C4-2B (cell line): ENCODE results near the gene IKZF4.

Experiments used
- H3K27ac ChIP-seq: fragments of 450-650 bp; 2 replicates; pipeline ENCODE4 v1.5.1; 2017
- ZFX ChIP-seq: fragments of 450-650 bp; IDR thresholded peaks from 2 replicates; pipeline ENCODE4 v1.6.1; 2017
- TF ChIP-seq, protein P1 (sequence below): fragments of 450-650 bp; conservative IDR thresholded peaks from 2 replicates; pipeline ENCODE4 v1.5.1; 2017; ENCODE audit warnings: mild to moderate bottlenecking

IKZF4 gene

DNA sequence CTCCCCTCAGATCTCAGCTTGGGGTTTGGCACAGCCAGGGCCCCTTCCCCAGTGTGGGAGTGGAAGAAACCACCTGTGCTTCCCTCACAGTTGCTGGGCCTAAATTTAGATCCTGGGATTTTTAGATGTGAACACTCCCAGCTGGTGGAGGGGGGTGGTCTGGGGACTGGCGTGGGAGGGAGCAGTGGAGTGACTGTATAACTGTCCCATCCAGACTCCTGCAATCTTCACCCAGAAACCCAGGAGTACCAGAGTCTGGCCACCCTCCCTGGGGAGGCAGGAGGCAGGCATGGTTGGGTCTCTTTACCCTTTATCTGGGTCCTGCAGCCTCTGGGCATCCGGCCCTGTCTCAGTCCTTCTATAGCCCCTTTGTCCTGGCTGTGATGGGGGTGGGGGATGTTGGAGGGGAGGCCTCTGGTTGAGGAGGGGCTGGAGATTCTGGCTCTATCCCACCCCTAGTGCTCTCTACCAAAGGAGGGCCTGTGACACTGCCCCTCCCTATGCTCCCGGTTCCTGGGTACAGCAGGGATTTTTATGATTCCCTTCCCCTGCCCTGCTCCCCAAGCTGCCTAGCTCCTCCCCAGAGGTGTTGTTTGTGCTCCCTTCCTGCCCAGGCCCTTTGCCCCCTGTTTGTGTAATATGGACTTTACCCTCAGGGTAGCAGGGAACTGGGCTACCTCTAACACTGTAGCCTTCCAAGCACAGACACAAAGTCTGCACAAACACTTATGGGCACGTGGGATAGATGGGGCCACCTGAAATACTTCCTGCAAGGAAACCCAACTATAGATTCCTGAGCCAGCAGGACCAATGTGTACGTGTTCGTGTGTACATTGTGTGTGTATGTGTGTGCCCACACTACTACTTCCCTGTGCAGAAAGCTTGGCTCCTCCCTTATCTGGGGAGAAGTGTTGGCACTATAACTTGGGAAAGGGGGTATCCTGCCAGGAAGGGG is 60.8 kb downstream of the IKZF4 start:
- H3K27ac ChIP-seq: peak overlapping the region; percentile 97
- TF ChIP-seq, protein P1, sequence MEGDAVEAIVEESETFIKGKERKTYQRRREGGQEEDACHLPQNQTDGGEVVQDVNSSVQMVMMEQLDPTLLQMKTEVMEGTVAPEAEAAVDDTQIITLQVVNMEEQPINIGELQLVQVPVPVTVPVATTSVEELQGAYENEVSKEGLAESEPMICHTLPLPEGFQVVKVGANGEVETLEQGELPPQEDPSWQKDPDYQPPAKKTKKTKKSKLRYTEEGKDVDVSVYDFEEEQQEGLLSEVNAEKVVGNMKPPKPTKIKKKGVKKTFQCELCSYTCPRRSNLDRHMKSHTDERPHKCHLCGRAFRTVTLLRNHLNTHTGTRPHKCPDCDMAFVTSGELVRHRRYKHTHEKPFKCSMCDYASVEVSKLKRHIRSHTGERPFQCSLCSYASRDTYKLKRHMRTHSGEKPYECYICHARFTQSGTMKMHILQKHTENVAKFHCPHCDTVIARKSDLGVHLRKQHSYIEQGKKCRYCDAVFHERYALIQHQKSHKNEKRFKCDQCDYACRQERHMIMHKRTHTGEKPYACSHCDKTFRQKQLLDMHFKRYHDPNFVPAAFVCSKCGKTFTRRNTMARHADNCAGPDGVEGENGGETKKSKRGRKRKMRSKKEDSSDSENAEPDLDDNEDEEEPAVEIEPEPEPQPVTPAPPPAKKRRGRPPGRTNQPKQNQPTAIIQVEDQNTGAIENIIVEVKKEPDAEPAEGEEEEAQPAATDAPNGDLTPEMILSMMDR: no peak

DNA sequence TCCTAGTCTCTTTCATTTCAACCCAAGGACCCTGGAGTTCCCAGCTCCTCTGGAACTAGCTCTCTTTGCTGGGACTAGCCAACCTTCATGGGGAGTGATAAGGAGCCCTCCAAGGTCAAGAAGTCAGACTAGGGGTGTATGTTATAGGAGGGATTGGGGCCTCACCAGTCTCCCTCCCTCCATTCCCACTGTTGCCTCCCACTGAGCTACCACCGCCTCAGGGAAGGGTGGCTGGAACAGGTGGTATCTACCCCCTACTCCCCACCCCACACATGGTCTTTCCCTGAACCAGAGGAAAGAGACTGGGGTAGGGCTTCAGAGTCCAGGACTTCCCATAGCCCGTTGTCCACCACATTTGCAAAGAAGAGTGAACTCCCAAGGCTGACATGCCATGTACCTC is 61.5 kb downstream of the IKZF4 start:
- TF ChIP-seq ZFX: no peak
- TF ChIP-seq, protein P1: no peak
- H3K27ac ChIP-seq: peak overlapping the region; percentile 97

DNA sequence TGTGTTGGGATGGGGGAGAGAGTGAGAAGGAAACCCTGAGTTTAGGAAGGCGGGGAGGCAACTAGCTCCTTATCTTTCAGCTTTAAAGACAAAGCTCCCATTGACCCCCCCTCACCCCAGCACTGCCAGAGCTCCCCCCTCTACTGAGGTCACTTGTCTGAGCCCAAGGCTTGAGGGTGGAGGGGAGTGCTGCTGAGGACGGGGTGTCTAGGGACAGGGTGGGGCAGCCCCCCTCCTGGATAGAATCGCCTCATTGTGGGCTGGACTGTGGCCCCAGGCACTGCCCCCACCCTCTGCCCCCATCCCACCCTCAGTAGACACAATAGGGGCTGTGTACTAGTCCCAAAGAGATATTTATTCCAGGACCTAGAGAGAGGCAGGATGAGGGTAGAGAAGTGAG is 62.1 kb downstream of the IKZF4 start:
- H3K27ac ChIP-seq: no peak overlapping the region
- no peak for TF ChIP-seq ZFX
- TF ChIP-seq, protein P1: no peak

DNA sequence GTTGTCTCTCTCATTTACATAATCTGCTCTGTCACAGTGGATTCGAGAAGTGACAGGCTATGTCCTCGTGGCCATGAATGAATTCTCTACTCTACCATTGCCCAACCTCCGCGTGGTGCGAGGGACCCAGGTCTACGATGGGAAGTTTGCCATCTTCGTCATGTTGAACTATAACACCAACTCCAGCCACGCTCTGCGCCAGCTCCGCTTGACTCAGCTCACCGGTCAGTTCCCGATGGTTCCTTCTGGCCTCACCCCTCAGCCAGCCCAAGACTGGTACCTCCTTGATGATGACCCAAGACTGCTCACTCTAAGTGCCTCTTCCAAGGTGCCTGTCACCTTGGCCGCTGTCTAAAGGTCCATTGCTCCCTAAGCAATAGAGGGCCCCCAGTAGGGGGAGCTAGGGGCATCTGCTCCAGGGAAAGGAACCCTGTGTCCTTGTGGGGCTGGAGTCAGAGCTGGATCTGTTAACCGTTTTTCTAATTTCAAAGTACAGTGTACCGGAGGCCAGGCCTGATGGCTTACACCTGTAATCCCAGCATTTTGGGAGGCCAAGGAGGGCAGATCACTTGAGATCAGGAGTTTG is 64.2 kb downstream of the IKZF4 start:
- TF ChIP-seq, protein P1: peak; percentile 47
- TF ChIP-seq ZFX: no peak
- peak overlapping the region; percentile 87 for H3K27ac ChIP-seq

DNA sequence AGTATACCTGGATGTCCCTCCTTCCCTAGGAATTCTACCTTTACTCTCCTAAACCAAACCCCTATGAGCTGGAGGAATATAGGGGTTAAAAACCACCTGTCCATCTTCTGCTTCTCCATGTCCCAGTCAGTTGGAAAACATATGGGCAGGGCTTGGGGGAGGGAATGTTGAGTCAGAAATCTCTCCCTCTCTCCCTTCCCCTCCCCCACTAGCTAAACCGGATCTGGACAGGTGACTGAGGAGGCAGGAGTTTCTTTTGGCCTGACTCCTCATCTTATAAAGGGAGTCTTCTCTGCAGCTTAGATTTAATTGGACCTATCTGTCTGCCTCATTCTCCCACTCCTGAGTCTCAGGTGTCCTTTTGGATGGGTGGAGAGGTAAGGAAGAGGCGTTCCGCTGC is 65.3 kb downstream of the IKZF4 start:
- TF ChIP-seq, protein P1: no peak
- no peak for TF ChIP-seq ZFX
- peak overlapping the region; percentile 87 for H3K27ac ChIP-seq

DNA sequence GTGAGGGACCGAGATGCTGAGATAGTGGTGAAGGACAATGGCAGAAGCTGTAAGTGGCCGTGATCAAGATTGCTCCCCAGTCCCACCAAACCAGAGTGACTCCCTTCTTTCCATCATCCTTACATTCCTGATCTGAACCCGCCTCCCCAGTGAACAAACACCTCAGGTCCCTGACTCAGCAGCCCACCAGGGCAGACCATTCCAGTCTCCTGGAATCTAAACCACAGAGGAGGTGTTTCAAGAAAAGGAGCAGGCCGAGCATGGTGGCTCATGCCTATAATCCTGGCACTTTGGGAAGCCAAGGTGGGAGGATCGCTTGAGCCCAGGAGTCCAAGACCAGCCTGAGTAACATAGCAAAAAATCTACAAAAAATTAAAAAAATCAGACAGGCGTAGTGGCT is 65.8 kb downstream of the IKZF4 start:
- peak overlapping the region; percentile 87 for H3K27ac ChIP-seq
- TF ChIP-seq, protein P1: no peak
- TF ChIP-seq ZFX: no peak

DNA sequence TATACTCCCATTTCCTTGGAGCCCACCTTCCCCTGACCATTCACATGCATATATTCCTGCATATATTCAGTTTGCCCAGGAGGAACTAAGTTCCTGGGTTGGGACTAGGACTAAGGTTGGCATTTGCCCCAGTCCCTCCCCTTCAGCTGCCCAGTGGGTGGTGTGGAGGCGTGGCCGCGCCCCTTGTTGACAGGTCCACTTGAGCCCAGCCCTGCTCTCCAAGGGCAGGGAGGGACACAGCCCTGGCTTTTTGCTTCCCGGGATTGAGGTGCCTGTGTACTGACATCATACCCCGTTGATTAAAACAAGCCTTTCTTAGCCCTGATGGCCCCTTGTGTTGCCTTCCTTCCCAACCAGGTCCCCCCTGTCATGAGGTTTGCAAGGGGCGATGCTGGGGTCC is 66.4 kb downstream of the IKZF4 start:
- H3K27ac ChIP-seq: peak overlapping the region; percentile 87
- TF ChIP-seq, protein P1: no peak
- no peak for TF ChIP-seq ZFX
